H9 (cell line): ENCODE data around the gene C2orf72. TPM values are rescaled to one million over a fixed set of nuclear protein-coding genes. Genes with fewer than 3 reads are reported as not detected.

Experiments used
- DNase-seq: peaks from one replicate; pipeline ENCODE4 v3.0.0-alpha.2; 2017
- H2AFZ ChIP-seq: one replicate; pipeline ENCODE4 v1.6.1; 2013; ENCODE audit warnings: mild to moderate bottlenecking, low read length, control low read depth, moderate library complexity
- H2AK5ac ChIP-seq: 2 replicates; pipeline ENCODE4 v1.6.1; 2013; ENCODE audit warnings: low read length, control low read depth, mixed read lengths; ENCODE audit not compliant: insufficient read length
- H2BK120ac ChIP-seq: one replicate; pipeline ENCODE4 v1.6.1; 2013; ENCODE audit warnings: low read depth, mild to moderate bottlenecking, low read length, control low read depth, inconsistent platforms; ENCODE audit not compliant: poor library complexity, severe bottlenecking
- H2BK12ac ChIP-seq: 2 replicates; pipeline ENCODE4 v1.6.1; 2013; ENCODE audit warnings: low read length, control low read depth, mixed read lengths, low read depth; ENCODE audit not compliant: insufficient read length
- H2BK15ac ChIP-seq: 2 replicates; pipeline ENCODE4 v1.6.1; 2013; ENCODE audit warnings: low read depth, low read length, control low read depth
- H2BK20ac ChIP-seq: one replicate; pipeline ENCODE4 v1.6.1; 2013; ENCODE audit warnings: low read depth, mild to moderate bottlenecking, low read length, control low read depth, inconsistent platforms; ENCODE audit not compliant: poor library complexity, severe bottlenecking
- H2BK5ac ChIP-seq: 2 replicates; pipeline ENCODE4 v1.6.1; 2013; ENCODE audit warnings: low read length, control low read depth, mixed read lengths; ENCODE audit not compliant: insufficient read length
- H3K14ac ChIP-seq: 2 replicates; pipeline ENCODE4 v1.6.1; 2013; ENCODE audit warnings: low read length, control low read depth; ENCODE audit not compliant: insufficient read depth
- H3K18ac ChIP-seq: 2 replicates; pipeline ENCODE4 v1.6.1; 2013; ENCODE audit warnings: low read depth, mild to moderate bottlenecking, mixed read lengths, low read length, control low read depth; ENCODE audit not compliant: insufficient read length
- H3K23ac ChIP-seq: 2 replicates; pipeline ENCODE4 v1.6.1; 2013; ENCODE audit warnings: low read length, control low read depth, mixed read lengths, low read depth; ENCODE audit not compliant: insufficient read length
- H3K23me2 ChIP-seq: 2 replicates; pipeline ENCODE4 v1.6.1; 2013; ENCODE audit warnings: low read depth, mild to moderate bottlenecking, mixed read lengths, low read length, control low read depth; ENCODE audit not compliant: insufficient read length, poor library complexity, severe bottlenecking
- H3K27ac ChIP-seq: 2 replicates; pipeline ENCODE4 v1.5.1; 2013; ENCODE audit warnings: low read length, control low read depth, mixed read lengths, low read depth; ENCODE audit not compliant: insufficient read length
- H3K27me3 ChIP-seq: 2 replicates; pipeline ENCODE4 v1.6.1; 2013; ENCODE audit warnings: low read length, control low read depth, inconsistent platforms; ENCODE audit not compliant: insufficient read depth
- H3K4ac ChIP-seq: 2 replicates; pipeline ENCODE4 v1.6.1; 2013; ENCODE audit warnings: low read depth, mild to moderate bottlenecking, control low read depth, inconsistent platforms, low read length, moderate library complexity
- H3K4me1 ChIP-seq: 2 replicates; pipeline ENCODE4 v1.6.1; 2013; ENCODE audit warnings: low read length, control low read depth, inconsistent platforms; ENCODE audit not compliant: insufficient read depth
- H3K4me2 ChIP-seq: 2 replicates; pipeline ENCODE4 v1.6.1; 2013; ENCODE audit warnings: low read length, control low read depth, mixed read lengths; ENCODE audit not compliant: insufficient read length, insufficient read depth
- H3K56ac ChIP-seq: 2 replicates; pipeline ENCODE4 v1.6.1; 2013; ENCODE audit warnings: low read depth, mild to moderate bottlenecking, mixed read lengths, low read length, control low read depth; ENCODE audit not compliant: insufficient read length
- H3K79me1 ChIP-seq: 2 replicates; pipeline ENCODE4 v1.6.1; 2013; ENCODE audit warnings: low read depth, mild to moderate bottlenecking, moderate library complexity, low read length, control low read depth, inconsistent platforms; ENCODE audit not compliant: insufficient read depth, poor library complexity, severe bottlenecking
- H3K79me2 ChIP-seq: 2 replicates; pipeline ENCODE4 v1.6.1; 2013; ENCODE audit warnings: low read length, control low read depth, inconsistent platforms; ENCODE audit not compliant: insufficient read depth
- H3K9ac ChIP-seq: 2 replicates; pipeline ENCODE4 v1.6.1; 2013; ENCODE audit warnings: low read length, control low read depth, mixed read lengths; ENCODE audit not compliant: insufficient read length; ENCODE audit errors: extremely low read depth
- H3K9me3 ChIP-seq: one replicate; pipeline ENCODE4 v1.6.1; 2013; ENCODE audit warnings: low read depth, low read length, inconsistent platforms; ENCODE audit not compliant: control insufficient read depth
- H3T11ph ChIP-seq: one replicate; pipeline ENCODE4 v1.6.1; 2013; ENCODE audit warnings: mild to moderate bottlenecking, low read length, control low read depth, inconsistent platforms
- H4K20me1 ChIP-seq: one replicate; pipeline ENCODE4 v1.6.1; 2013; ENCODE audit not compliant: control insufficient read depth, insufficient read length, insufficient read depth
- H4K5ac ChIP-seq: 2 replicates; pipeline ENCODE4 v1.6.1; 2013; ENCODE audit warnings: low read depth, mild to moderate bottlenecking, mixed read lengths, low read length, control low read depth; ENCODE audit not compliant: insufficient read length
- H4K8ac ChIP-seq: replicated peaks from 2 replicates; pipeline ENCODE4 v1.6.1; 2013; ENCODE audit warnings: low read length, control low read depth, mixed read lengths, low read depth; ENCODE audit not compliant: insufficient read length
- H4K91ac ChIP-seq: 2 replicates; pipeline ENCODE4 v1.6.1; 2013; ENCODE audit warnings: low read depth, mild to moderate bottlenecking, moderate library complexity, mixed read lengths, low read length, control low read depth; ENCODE audit not compliant: insufficient read length
- H3K27ac Mint-ChIP-seq, 3 experiments: 2 replicates in 2 of 3; 3 replicates in 1 of 3; pipeline ENCODE4 v1.8.0; 2020 to 2021; ENCODE audit warnings: mixed read lengths in 3 of 3, mild to moderate bottlenecking in 1 of 3, moderate library complexity in 1 of 3
- H3K27me3 Mint-ChIP-seq: 2 replicates; pipeline ENCODE4 v1.8.0; 2021; ENCODE audit warnings: low read depth, mild to moderate bottlenecking, moderate library complexity, mixed read lengths
- H3K36me3 Mint-ChIP-seq, 3 experiments: 2 replicates in 2 of 3; 3 replicates in 1 of 3; pipeline ENCODE4 v1.8.0; 2020 to 2021; ENCODE audit warnings: low read depth in 3 of 3, mixed read lengths in 3 of 3; ENCODE audit not compliant: insufficient read depth in 1 of 3
- H3K4me1 Mint-ChIP-seq, 2 experiments: 2 replicates each; pipeline ENCODE4 v1.8.0; 2020; ENCODE audit warnings: mixed read lengths in 2 of 2
- H3K4me3 Mint-ChIP-seq, 2 experiments: 2 replicates in 1 of 2; 3 replicates in 1 of 2; pipeline ENCODE4 v1.8.0; 2020 to 2021; ENCODE audit warnings: mild to moderate bottlenecking in 2 of 2, mixed read lengths in 2 of 2, moderate library complexity in 1 of 2
- H3K9me3 Mint-ChIP-seq, 2 experiments: 2 replicates in 1 of 2; 3 replicates in 1 of 2; pipeline ENCODE4 v1.8.0; 2020; ENCODE audit warnings: mild to moderate bottlenecking in 2 of 2, mixed read lengths in 2 of 2, moderate library complexity in 1 of 2
- CTCF ChIP-seq: fragments of 200-600 bp; sonication (generic); conservative IDR thresholded peaks from 3 replicates; pipeline ENCODE4 v1.8.0; 2021; ENCODE audit warnings: antibody characterized with exemption, mild to moderate bottlenecking
- WGBS: extraction: QIAGEN DNeasy Blood & Tissue Kit; methylation state at CpG from one replicate; pipeline ENCODE4 v1.1.7; 2013; ENCODE audit warnings: missing lambda C conversion rate, low lambda C conversion rate, mixed read lengths; ENCODE audit not compliant: insufficient read length; ENCODE audit errors: extremely low coverage; 5-methylcytosine and 5-hydroxymethylcytosine counted together
- total RNA-seq: library from RNA; stranded (reverse); gene quantifications from 2 replicates; pipeline ENCODE4 v1.2.1, GENCODE V29; 2021

Gene C2orf72
- total RNA-seq, 1 experiment from 2014 or later, result 1.0 TPM

GRCh38 chr2:231039294-231039664 lies 2.0 kb downstream of the C2orf72 start:
- Histone ChIP-seq H3K4me1 (no peaks in the 10 kb centered on the region; the same call in 1 of the 2 replicates), H4K5ac (no peak overlapping the region), H4K8ac (no peak overlapping the region), H3K9me3 (no peaks in the 10 kb centered on the region), H3K23ac (no peak overlapping the region), H2AK5ac (no peak overlapping the region), H3T11ph (no peak overlapping the region), H3K56ac (no peak overlapping the region), H3K27ac (no peak overlapping the region), H3K27me3 (peaks cover 25% of the 10 kb centered on the region), H3K79me1 (no peaks in the 10 kb centered on the region), H2BK12ac (no peak overlapping the region), H4K91ac (no peak overlapping the region), H2BK5ac (no peak overlapping the region), H3K9ac (no peak overlapping the region), H4K20me1 (no peaks in the 10 kb centered on the region), H3K18ac (no peak overlapping the region), H3K4ac (no peak overlapping the region), H2BK120ac (no peak overlapping the region), H3K14ac (no peak overlapping the region), H3K4me2 (no peak overlapping the region), H2BK20ac (no peak overlapping the region), H3K79me2 (no peaks in the 10 kb centered on the region), H2AFZ (no peak overlapping the region), H2BK15ac (no peak overlapping the region), H3K23me2 (peaks cover 10% of the 10 kb centered on the region)
- no peak overlapping the region for H3K27ac Mint-ChIP-seq
- DNase-seq, result no peak
- WGBS, result no CpG with 5 or more reads among the region's 6 CpGs
- TF ChIP-seq CTCF, result no peak
- H3K4me3 Mint-ChIP-seq, result peak overlapping the region in 1 of 2 experiments; percentile 13; a peak in 2 of 5 replicates
- H3K4me1 Mint-ChIP-seq, result peaks cover 8 to 15% of the 10 kb centered on the region in 2 experiments; a peak in 3 of 4 replicates
- no peaks in the 10 kb centered on the region for H3K9me3 Mint-ChIP-seq
- H3K36me3 Mint-ChIP-seq, result no peaks in the 10 kb centered on the region
- peaks cover 69% of the 10 kb centered on the region for H3K27me3 Mint-ChIP-seq
